Osteocyte (in vitro differentiated cells): ENCODE measurements around the gene AFF1. TPM values are rescaled to one million over a fixed set of nuclear protein-coding genes. Genes with fewer than 3 reads are reported as not detected.

Experiments used
- DNase-seq: peaks from one replicate; pipeline ENCODE4 v3.0.0; 2021; ENCODE audit warnings: mixed read lengths; ENCODE audit not compliant: unreplicated experiment; ENCODE audit errors: extremely low spot score
- H3K27ac Mint-ChIP-seq: one replicate; pipeline ENCODE4 v1.8.0; 2021; ENCODE audit warnings: mild to moderate bottlenecking, mixed read lengths; ENCODE audit not compliant: unreplicated experiment
- H3K27me3 Mint-ChIP-seq: one replicate; pipeline ENCODE4 v1.8.0; 2021; ENCODE audit warnings: mixed read lengths; ENCODE audit not compliant: unreplicated experiment
- H3K36me3 Mint-ChIP-seq: one replicate; pipeline ENCODE4 v1.8.0; 2021; ENCODE audit warnings: mixed read lengths; ENCODE audit not compliant: unreplicated experiment
- H3K4me1 Mint-ChIP-seq: one replicate; pipeline ENCODE4 v1.8.0; 2021; ENCODE audit warnings: mixed read lengths; ENCODE audit not compliant: unreplicated experiment
- H3K4me3 Mint-ChIP-seq: one replicate; pipeline ENCODE4 v1.8.0; 2021; ENCODE audit warnings: mild to moderate bottlenecking, moderate library complexity, mixed read lengths; ENCODE audit not compliant: unreplicated experiment
- H3K9me3 Mint-ChIP-seq: one replicate; pipeline ENCODE4 v1.8.0; 2021; ENCODE audit warnings: mixed read lengths; ENCODE audit not compliant: unreplicated experiment
- CTCF ChIP-seq: fragments of 200-600 bp; sonication (generic); IDR thresholded peaks from 2 replicates; pipeline ENCODE4 v1.5.0; 2021; ENCODE audit warnings: antibody characterized with exemption, mild to moderate bottlenecking, moderate library complexity
- total RNA-seq: library from RNA; stranded (reverse); gene quantifications from 2 replicates; pipeline ENCODE4 v1.2.1, GENCODE V29; 2021

The AFF1 gene
- total RNA-seq, 1 donor from 2014 or later = 39.3 TPM

DNA sequence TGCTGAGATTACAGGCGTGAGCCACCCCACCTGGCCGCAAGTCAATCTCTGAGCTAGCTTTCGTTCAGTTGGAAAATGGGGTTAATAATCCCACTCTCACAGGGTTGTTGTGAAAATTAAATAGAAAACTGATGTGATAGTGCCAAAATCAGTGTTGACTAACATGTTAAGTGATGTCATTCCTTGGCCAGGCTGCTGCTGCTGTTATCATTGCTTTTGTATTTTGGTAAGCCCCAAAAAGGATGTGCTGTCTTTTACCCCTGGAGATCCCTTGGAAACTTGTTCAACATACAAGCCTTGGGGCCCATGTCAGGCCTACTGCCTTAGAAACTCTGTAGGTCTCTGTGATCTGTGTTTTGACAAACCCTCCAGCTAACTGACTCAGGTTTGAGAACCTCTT, 106.3 kb downstream of the AFF1 start:
- TF ChIP-seq CTCF = no peak
- no peak overlapping the region for H3K4me3 Mint-ChIP-seq
- no peaks in the 10 kb centered on the region for H3K36me3 Mint-ChIP-seq
- H3K9me3 Mint-ChIP-seq = no peaks in the 10 kb centered on the region
- no peaks in the 10 kb centered on the region for H3K27me3 Mint-ChIP-seq
- H3K27ac Mint-ChIP-seq = no peak overlapping the region
- H3K4me1 Mint-ChIP-seq = peaks cover 41% of the 10 kb centered on the region
- DNase-seq = no peak

GRCh38 chr4:87042221-87042620, 107.4 kb downstream of the AFF1 start:
- Mint-ChIP-seq H3K4me3 (no peak overlapping the region), H3K9me3 (no peaks in the 10 kb centered on the region), H3K4me1 (peaks cover 30% of the 10 kb centered on the region), H3K36me3 (peaks cover 3% of the 10 kb centered on the region), H3K27me3 (no peaks in the 10 kb centered on the region), H3K27ac (no peak overlapping the region)
- no peak for DNase-seq
- no peak for TF ChIP-seq CTCF

GRCh38 chr4:87042986-87043820, 108.4 kb downstream of the AFF1 start:
- peaks cover 22% of the 10 kb centered on the region for H3K4me1 Mint-ChIP-seq
- H3K9me3 Mint-ChIP-seq = no peaks in the 10 kb centered on the region
- peaks cover 7% of the 10 kb centered on the region for H3K36me3 Mint-ChIP-seq

GRCh38 chr4:87044511-87045233, 109.9 kb downstream of the AFF1 start:
- H3K9me3 Mint-ChIP-seq = no peaks in the 10 kb centered on the region
- H3K27me3 Mint-ChIP-seq = no peaks in the 10 kb centered on the region
- peaks cover 13% of the 10 kb centered on the region for H3K4me1 Mint-ChIP-seq
- no peak overlapping the region for H3K27ac Mint-ChIP-seq
- TF ChIP-seq CTCF = no peak
- H3K4me3 Mint-ChIP-seq = no peak overlapping the region
- peaks cover 12% of the 10 kb centered on the region for H3K36me3 Mint-ChIP-seq
- DNase-seq = no peak

More at GRCh38 chr4:87042986-87043820, 108.4 kb downstream of the AFF1 start:
- no peak for DNase-seq
- H3K27me3 Mint-ChIP-seq = no peaks in the 10 kb centered on the region
- H3K27ac Mint-ChIP-seq = no peak overlapping the region
- no peak for TF ChIP-seq CTCF
- H3K4me3 Mint-ChIP-seq = no peak overlapping the region

GRCh38 chr4:87045234-87045558, 110.4 kb downstream of the AFF1 start:
- H3K4me3 Mint-ChIP-seq = no peak overlapping the region
- peaks cover 12% of the 10 kb centered on the region for H3K36me3 Mint-ChIP-seq
- no peaks in the 10 kb centered on the region for H3K9me3 Mint-ChIP-seq
- no peak for DNase-seq
- H3K27ac Mint-ChIP-seq = no peak overlapping the region
- H3K4me1 Mint-ChIP-seq = peaks cover 13% of the 10 kb centered on the region
- no peak for TF ChIP-seq CTCF
- no peaks in the 10 kb centered on the region for H3K27me3 Mint-ChIP-seq
